PFSK-1 (cell line): Measurements from ENCODE around the gene PLCD1.

ENCODE experiments used
- POLR2AphosphoS5 ChIP-seq: IDR thresholded peaks from 2 replicates; pipeline ENCODE4 v1.6.1; 2012; ENCODE audit warnings: low read depth, mild to moderate bottlenecking, control low read depth, low read length, moderate library complexity
- SIN3A ChIP-seq: IDR thresholded peaks from 2 replicates; pipeline ENCODE4 v1.6.1; 2012; ENCODE audit warnings: mild to moderate bottlenecking, low read length, moderate library complexity, borderline replicate concordance; ENCODE audit not compliant: insufficient read depth
- TF ChIP-seq, protein P1 (sequence below), 2 experiments: IDR thresholded peaks; 2 replicates each; pipeline versions ENCODE4 v1.6.1 to v1.8.0; 2011 to 2012; ENCODE audit warnings: low read depth in 2 of 2, low read length in 2 of 2, control low read depth in 1 of 2, inconsistent platforms in 1 of 2, mild to moderate bottlenecking in 1 of 2, moderate library complexity in 1 of 2; ENCODE audit not compliant: insufficient read depth in 1 of 2

DNA sequence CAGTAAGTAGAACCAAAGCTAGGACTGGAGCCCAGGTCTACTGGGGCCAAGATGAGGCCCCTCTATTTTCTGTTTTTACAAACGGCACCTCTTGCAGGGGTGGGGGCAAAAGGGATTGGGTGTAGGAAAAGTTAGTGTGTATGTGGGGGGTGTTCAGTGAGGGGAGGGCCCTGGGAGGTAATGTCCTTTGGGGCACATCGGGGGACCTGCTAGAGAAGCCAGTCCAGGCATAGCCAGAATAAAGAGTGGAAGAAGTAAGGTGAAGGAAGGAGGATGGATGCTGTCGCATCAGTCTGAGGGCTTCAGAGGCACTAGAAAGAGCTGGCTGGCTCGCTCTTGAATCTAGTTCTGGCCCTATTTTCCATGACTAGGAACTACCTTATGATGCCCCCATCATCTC, 2.6 kb downstream of the PLCD1 start:
- TF ChIP-seq SIN3A (no peak), POLR2AphosphoS5 (no peak)
- TF ChIP-seq, protein P1, sequence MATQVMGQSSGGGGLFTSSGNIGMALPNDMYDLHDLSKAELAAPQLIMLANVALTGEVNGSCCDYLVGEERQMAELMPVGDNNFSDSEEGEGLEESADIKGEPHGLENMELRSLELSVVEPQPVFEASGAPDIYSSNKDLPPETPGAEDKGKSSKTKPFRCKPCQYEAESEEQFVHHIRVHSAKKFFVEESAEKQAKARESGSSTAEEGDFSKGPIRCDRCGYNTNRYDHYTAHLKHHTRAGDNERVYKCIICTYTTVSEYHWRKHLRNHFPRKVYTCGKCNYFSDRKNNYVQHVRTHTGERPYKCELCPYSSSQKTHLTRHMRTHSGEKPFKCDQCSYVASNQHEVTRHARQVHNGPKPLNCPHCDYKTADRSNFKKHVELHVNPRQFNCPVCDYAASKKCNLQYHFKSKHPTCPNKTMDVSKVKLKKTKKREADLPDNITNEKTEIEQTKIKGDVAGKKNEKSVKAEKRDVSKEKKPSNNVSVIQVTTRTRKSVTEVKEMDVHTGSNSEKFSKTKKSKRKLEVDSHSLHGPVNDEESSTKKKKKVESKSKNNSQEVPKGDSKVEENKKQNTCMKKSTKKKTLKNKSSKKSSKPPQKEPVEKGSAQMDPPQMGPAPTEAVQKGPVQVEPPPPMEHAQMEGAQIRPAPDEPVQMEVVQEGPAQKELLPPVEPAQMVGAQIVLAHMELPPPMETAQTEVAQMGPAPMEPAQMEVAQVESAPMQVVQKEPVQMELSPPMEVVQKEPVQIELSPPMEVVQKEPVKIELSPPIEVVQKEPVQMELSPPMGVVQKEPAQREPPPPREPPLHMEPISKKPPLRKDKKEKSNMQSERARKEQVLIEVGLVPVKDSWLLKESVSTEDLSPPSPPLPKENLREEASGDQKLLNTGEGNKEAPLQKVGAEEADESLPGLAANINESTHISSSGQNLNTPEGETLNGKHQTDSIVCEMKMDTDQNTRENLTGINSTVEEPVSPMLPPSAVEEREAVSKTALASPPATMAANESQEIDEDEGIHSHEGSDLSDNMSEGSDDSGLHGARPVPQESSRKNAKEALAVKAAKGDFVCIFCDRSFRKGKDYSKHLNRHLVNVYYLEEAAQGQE (IDR thresholded peaks at IDR 0.05; ENCODE audit: insufficient read depth in 1 of 2, low read depth in 2 of 2, low read length in 2 of 2), result no peak
